Liver (tissue), 9 donors: ENCODE measurements around the gene TNK2. TPM values are rescaled to one million over a fixed set of nuclear protein-coding genes. Genes with fewer than 3 reads are reported as not detected.

Experiments
- DNase-seq: peaks from one replicate; pipeline ENCODE4 v3.0.0-alpha.2; 2017; ENCODE audit warnings: low spot score
- H3K27ac ChIP-seq, 2 donors: one replicate each; pipeline ENCODE4 v1.7.0; 2013; ENCODE audit warnings: inconsistent platforms in 2 of 2, low read length in 2 of 2, control low read depth in 1 of 2, low read depth in 1 of 2, mild to moderate bottlenecking in 1 of 2
- H3K27me3 ChIP-seq, 4 donors: one replicate each; pipeline versions ENCODE4 v1.6.1 to v1.7.0; 2013; ENCODE audit warnings: low read length in 3 of 4, inconsistent platforms in 1 of 4, mild to moderate bottlenecking in 1 of 4, moderate library complexity in 1 of 4; ENCODE audit not compliant: control insufficient read depth in 4 of 4, insufficient read depth in 4 of 4
- H3K36me3 ChIP-seq, 4 donors: one replicate each; pipeline versions ENCODE4 v1.6.1 to v1.7.0; 2013; ENCODE audit warnings: low read length in 3 of 4, mild to moderate bottlenecking in 3 of 4, low read depth in 1 of 4, moderate library complexity in 1 of 4; ENCODE audit not compliant: control insufficient read depth in 4 of 4, insufficient read depth in 3 of 4
- H3K4me1 ChIP-seq, 4 donors: one replicate each; pipeline versions ENCODE4 v1.6.1 to v1.7.0; 2013; ENCODE audit warnings: low read length in 3 of 4, mild to moderate bottlenecking in 3 of 4, moderate library complexity in 1 of 4; ENCODE audit not compliant: control insufficient read depth in 4 of 4, insufficient read depth in 4 of 4
- H3K4me3 ChIP-seq, 3 donors: one replicate each; pipeline versions ENCODE4 v1.6.1 to v1.7.0; 2013; ENCODE audit warnings: low read length in 3 of 3, control low read depth in 1 of 3, low read depth in 1 of 3, mild to moderate bottlenecking in 1 of 3
- H3K9ac ChIP-seq, 2 donors: one replicate each; pipeline ENCODE4 v1.7.0; 2013; ENCODE audit warnings: low read length in 2 of 2, mild to moderate bottlenecking in 2 of 2, moderate library complexity in 2 of 2, control low read depth in 1 of 2, low read depth in 1 of 2
- H3K9me3 ChIP-seq, 4 donors: one replicate each; pipeline versions ENCODE4 v1.6.1 to v1.7.0; 2013; ENCODE audit warnings: low read length in 3 of 4; ENCODE audit not compliant: control insufficient read depth in 4 of 4
- ATF3 ChIP-seq: IDR thresholded peaks from 2 replicates; pipeline ENCODE4 v1.6.1; 2016; ENCODE audit warnings: antibody characterized with exemption
- EGR1 ChIP-seq, 2 donors: IDR thresholded peaks; 2 replicates each; pipeline ENCODE4 v1.6.1; 2016 to 2018; ENCODE audit warnings: antibody characterized with exemption in 2 of 2, low read depth in 2 of 2
- FOXA1 ChIP-seq: IDR thresholded peaks from 2 replicates; pipeline ENCODE4 v1.6.1; 2016; ENCODE audit warnings: antibody characterized with exemption
- FOXA2 ChIP-seq: IDR thresholded peaks from 2 replicates; pipeline ENCODE4 v1.6.1; 2016; ENCODE audit warnings: antibody characterized with exemption
- GABPA ChIP-seq, 2 donors: IDR thresholded peaks in 1 of 2; conservative IDR thresholded peaks in 1 of 2; 2 replicates each; pipeline ENCODE4 v1.6.1; 2016; ENCODE audit warnings: antibody characterized with exemption in 2 of 2, mild to moderate bottlenecking in 1 of 2, moderate library complexity in 1 of 2
- HNF4A ChIP-seq, 2 donors: conservative IDR thresholded peaks; 2 replicates each; pipeline ENCODE4 v1.6.1; 2016; ENCODE audit warnings: antibody characterized with exemption in 2 of 2, mild to moderate bottlenecking in 2 of 2
- HNF4G ChIP-seq: IDR thresholded peaks from 2 replicates; pipeline ENCODE4 v1.6.1; 2016; ENCODE audit warnings: antibody characterized with exemption
- JUND ChIP-seq, 2 donors: IDR thresholded peaks; 2 replicates each; pipeline ENCODE4 v1.6.1; 2016; ENCODE audit warnings: antibody characterized with exemption in 2 of 2
- MAX ChIP-seq: IDR thresholded peaks from 2 replicates; pipeline ENCODE4 v1.6.1; 2016; ENCODE audit warnings: antibody characterized with exemption
- NR2F2 ChIP-seq: IDR thresholded peaks from 2 replicates; pipeline ENCODE4 v1.6.1; 2016; ENCODE audit warnings: antibody characterized with exemption
- RAD21 ChIP-seq, 2 donors: IDR thresholded peaks; 2 replicates each; pipeline ENCODE4 v1.6.1; 2016; ENCODE audit warnings: antibody characterized with exemption in 2 of 2, mild to moderate bottlenecking in 2 of 2
- REST ChIP-seq: IDR thresholded peaks from 2 replicates; pipeline ENCODE4 v1.6.1; 2016; ENCODE audit warnings: antibody characterized with exemption, mild to moderate bottlenecking
- RXRA ChIP-seq, 2 donors: IDR thresholded peaks; 2 replicates each; pipeline ENCODE4 v1.6.1; 2017 to 2018; ENCODE audit warnings: antibody characterized with exemption in 2 of 2, mild to moderate bottlenecking in 1 of 2
- SP1 ChIP-seq: IDR thresholded peaks from 2 replicates; pipeline ENCODE4 v1.6.1; 2018; ENCODE audit warnings: antibody characterized with exemption, mild to moderate bottlenecking
- TAF1 ChIP-seq: conservative IDR thresholded peaks from 2 replicates; pipeline ENCODE4 v1.6.1; 2016; ENCODE audit warnings: antibody characterized with exemption, mild to moderate bottlenecking
- YY1 ChIP-seq: IDR thresholded peaks from 2 replicates; pipeline ENCODE4 v1.6.1; 2016; ENCODE audit warnings: antibody characterized with exemption, mild to moderate bottlenecking
- WGBS: extraction: QIAGEN DNeasy Blood & Tissue Kit; methylation state at CpG from one replicate; pipeline ENCODE4 v1.1.7; 2013; 5-methylcytosine and 5-hydroxymethylcytosine counted together
- polyA plus RNA-seq, 2 donors: library from polyadenylated mRNA; stranded (reverse) in 1 of 2; unstranded in 1 of 2; fragments of 200-250 nt in 1 of 2; fragments of >200 nt in 1 of 2; fragmentation: Nextera tagmentation in 1 of 2; extraction: Ambion mirVana in 1 of 2; gene quantifications; one replicate each; pipeline versions ENCODE4 v1.2.1 to v1.2.3, GENCODE V29; 2013 to 2015
- total RNA-seq, 2 donors: library from RNA; depleted of rRNA; stranded (reverse); fragments of >200 nt; gene quantifications; one replicate each; pipeline ENCODE4 v1.2.3, GENCODE V29; 2014
- TF ChIP-seq, protein P1 (sequence below): fragments of 150-350 bp; IDR thresholded peaks from 2 replicates; pipeline ENCODE4 v1.5.1; 2017; ENCODE audit warnings: improper control_type of control experiment, low read depth, low read length; ENCODE audit not compliant: missing input control
- TF ChIP-seq, protein P2 (sequence below): IDR thresholded peaks from 2 replicates; pipeline ENCODE4 v1.6.1; 2016; ENCODE audit warnings: antibody characterized with exemption
- donor health status: healthy.
- donor health status: healthy.
- donor health status: healthy.
- donor health status: healthy.
- donor health status: healthy.

The TNK2 gene
- total and polyA plus RNA-seq, 4 donors: 4.0 to 12.2 (median 8.8) TPM

DNA sequence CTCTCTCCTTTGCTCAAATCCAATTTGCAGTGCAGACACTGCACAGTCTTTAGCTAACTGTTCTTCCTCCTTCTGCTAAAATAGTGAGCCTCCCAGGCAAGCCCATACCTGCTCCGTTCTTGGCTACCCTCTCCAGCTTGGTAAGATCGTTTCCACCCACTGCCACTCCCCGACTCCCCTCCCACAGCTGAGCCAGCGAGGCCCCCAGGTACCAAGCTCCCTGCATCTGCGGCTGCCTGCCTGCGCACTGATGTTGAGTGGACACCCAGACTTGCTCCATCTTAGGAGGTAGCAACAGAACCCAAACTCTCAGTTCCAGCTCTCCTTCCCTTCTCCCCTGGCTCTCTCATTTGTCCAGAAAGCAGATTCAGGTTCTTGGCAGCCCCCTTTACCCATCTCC is 7.9 kb upstream of the TNK2 start:
- Histone ChIP-seq H3K4me1 (peaks cover 1 to 9% (median 7%) of the 10 kb centered on the region in 4 donors), H3K9ac (no peak overlapping the region), H3K4me3 (no peak overlapping the region), H3K36me3 (no peaks in the 10 kb centered on the region), H3K27me3 (no peaks in the 10 kb centered on the region), H3K9me3 (no peaks in the 10 kb centered on the region), H3K27ac (no peak overlapping the region)
- WGBS: 71% methylated on average over 6 of the region's 6 CpGs
- DNase-seq: no peak
- TF ChIP-seq, protein P1, sequence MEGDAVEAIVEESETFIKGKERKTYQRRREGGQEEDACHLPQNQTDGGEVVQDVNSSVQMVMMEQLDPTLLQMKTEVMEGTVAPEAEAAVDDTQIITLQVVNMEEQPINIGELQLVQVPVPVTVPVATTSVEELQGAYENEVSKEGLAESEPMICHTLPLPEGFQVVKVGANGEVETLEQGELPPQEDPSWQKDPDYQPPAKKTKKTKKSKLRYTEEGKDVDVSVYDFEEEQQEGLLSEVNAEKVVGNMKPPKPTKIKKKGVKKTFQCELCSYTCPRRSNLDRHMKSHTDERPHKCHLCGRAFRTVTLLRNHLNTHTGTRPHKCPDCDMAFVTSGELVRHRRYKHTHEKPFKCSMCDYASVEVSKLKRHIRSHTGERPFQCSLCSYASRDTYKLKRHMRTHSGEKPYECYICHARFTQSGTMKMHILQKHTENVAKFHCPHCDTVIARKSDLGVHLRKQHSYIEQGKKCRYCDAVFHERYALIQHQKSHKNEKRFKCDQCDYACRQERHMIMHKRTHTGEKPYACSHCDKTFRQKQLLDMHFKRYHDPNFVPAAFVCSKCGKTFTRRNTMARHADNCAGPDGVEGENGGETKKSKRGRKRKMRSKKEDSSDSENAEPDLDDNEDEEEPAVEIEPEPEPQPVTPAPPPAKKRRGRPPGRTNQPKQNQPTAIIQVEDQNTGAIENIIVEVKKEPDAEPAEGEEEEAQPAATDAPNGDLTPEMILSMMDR: no peak
- TF ChIP-seq RXRA (IDR thresholded peaks at IDR 0.05): no peak

GRCh38 chr3:195914648-195915473 is 6.5 kb upstream of the TNK2 start:
- WGBS: 32% methylated on average over 14 of the region's 14 CpGs
- peak overlapping the region; percentile 57 to 79 for H3K27ac ChIP-seq

More at GRCh38 chr3:195914648-195915473, 6.5 kb upstream of the TNK2 start:
- Histone ChIP-seq H3K27me3 (no peaks in the 10 kb centered on the region), H3K4me3 (no peak overlapping the region), H3K4me1 (peaks cover 4 to 23% (median 15%) of the 10 kb centered on the region in 4 donors), H3K9ac (no peak overlapping the region), H3K36me3 (no peaks in the 10 kb centered on the region), H3K9me3 (no peaks in the 10 kb centered on the region)
- TF ChIP-seq YY1 (peak; percentile 51), HNF4A (conservative IDR thresholded peaks at IDR 0.05) (peak in 1 of 2 donors; percentile 31), SP1 (peak; percentile 65), TAF1 (no peak), HNF4G (no peak), RXRA (IDR thresholded peaks at IDR 0.05) (peak; percentile 45 to 64), RAD21 (IDR thresholded peaks at IDR 0.05) (peak; percentile 98 to 99), JUND (IDR thresholded peaks at IDR 0.05) (peak; percentile 65 to 73), FOXA1 (no peak), ATF3 (peak; percentile 72), MAX (peak; percentile 40), GABPA (IDR thresholded peaks at IDR 0.05 in 1 of 2, conservative IDR thresholded peaks at IDR 0.05 in 1 of 2) (no peak), REST (no peak), NR2F2 (peak; percentile 41), EGR1 (IDR thresholded peaks at IDR 0.05; ENCODE audit: low read depth in 2 of 2) (no peak), FOXA2 (no peak)
- TF ChIP-seq, protein P1: peak; percentile 98
- TF ChIP-seq, protein P2, sequence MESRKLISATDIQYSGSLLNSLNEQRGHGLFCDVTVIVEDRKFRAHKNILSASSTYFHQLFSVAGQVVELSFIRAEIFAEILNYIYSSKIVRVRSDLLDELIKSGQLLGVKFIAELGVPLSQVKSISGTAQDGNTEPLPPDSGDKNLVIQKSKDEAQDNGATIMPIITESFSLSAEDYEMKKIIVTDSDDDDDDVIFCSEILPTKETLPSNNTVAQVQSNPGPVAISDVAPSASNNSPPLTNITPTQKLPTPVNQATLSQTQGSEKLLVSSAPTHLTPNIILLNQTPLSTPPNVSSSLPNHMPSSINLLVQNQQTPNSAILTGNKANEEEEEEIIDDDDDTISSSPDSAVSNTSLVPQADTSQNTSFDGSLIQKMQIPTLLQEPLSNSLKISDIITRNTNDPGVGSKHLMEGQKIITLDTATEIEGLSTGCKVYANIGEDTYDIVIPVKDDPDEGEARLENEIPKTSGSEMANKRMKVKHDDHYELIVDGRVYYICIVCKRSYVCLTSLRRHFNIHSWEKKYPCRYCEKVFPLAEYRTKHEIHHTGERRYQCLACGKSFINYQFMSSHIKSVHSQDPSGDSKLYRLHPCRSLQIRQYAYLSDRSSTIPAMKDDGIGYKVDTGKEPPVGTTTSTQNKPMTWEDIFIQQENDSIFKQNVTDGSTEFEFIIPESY: no peak
- peak; percentile 92 for DNase-seq
